SW480 (cell line): ENCODE measurements around the gene GOLGA6L10.
"Not testable (repeated sequence)": the region's sequence is repeated elsewhere in the genome, so short reads cannot be mapped to it uniquely, and the experiment has no call there.

Source experiments
- DNase-seq: peaks from one replicate; pipeline ENCODE4 v3.0.0-alpha.2; 2016; ENCODE audit warnings: low spot score

GOLGA6L10 gene

GRCh38 chr15:82317516-82317915 lies 31.8 kb downstream of the GOLGA6L10 start:
- DNase-seq, result not testable (repeated sequence)

GRCh38 chr15:82317091-82317489 lies 32.2 kb downstream of the GOLGA6L10 start:
- no peak for DNase-seq

- not testable (repeated sequence) for DNase-seq
These were observed 32.8 kb downstream of the GOLGA6L10 start for GRCh38 chr15:82316247-82317090.

GRCh38 chr15:82315519-82316246 lies 33.6 kb downstream of the GOLGA6L10 start:
- DNase-seq, result no peak

- no peak for DNase-seq
These were observed 34.3 kb downstream of the GOLGA6L10 start for GRCh38 chr15:82314769-82315518.

- not testable (repeated sequence) for DNase-seq
These were observed 35.1 kb downstream of the GOLGA6L10 start for GRCh38 chr15:82313951-82314768.

GRCh38 chr15:82313446-82313845 lies 35.8 kb downstream of the GOLGA6L10 start:
- DNase-seq, result no peak

GRCh38 chr15:82312586-82313349 lies 36.5 kb downstream of the GOLGA6L10 start:
- no peak for DNase-seq

GRCh38 chr15:82311321-82311720 lies 38.0 kb downstream of the GOLGA6L10 start:
- DNase-seq, result not testable (repeated sequence)

- DNase-seq, result no peak
These were observed 39.5 kb downstream of the GOLGA6L10 start for GRCh38 chr15:82309802-82310201.

GRCh38 chr15:82307714-82308081 lies 41.6 kb downstream of the GOLGA6L10 start:
- DNase-seq, result no peak

- no peak for DNase-seq
These were observed 42.2 kb downstream of the GOLGA6L10 start for GRCh38 chr15:82306791-82307713.

GRCh38 chr15:82305621-82306048 lies 43.6 kb downstream of the GOLGA6L10 start:
- DNase-seq, result no peak

- DNase-seq, result no peak
These were observed 44.5 kb downstream of the GOLGA6L10 start for GRCh38 chr15:82304778-82305090.

- no peak for DNase-seq
These were observed 45.1 kb downstream of the GOLGA6L10 start for GRCh38 chr15:82303956-82304777.

- no peak for DNase-seq
These were observed 47.8 kb downstream of the GOLGA6L10 start for GRCh38 chr15:82301296-82302016.

GRCh38 chr15:82300883-82301282 lies 48.4 kb downstream of the GOLGA6L10 start:
- DNase-seq, result no peak

GRCh38 chr15:82300326-82300725 lies 48.9 kb downstream of the GOLGA6L10 start:
- DNase-seq, result not testable (repeated sequence)
